NCI-H69 (cell line): ENCODE data around the gene SPATA13.
"Not testable (repeated sequence)": the region's sequence is repeated elsewhere in the genome, so short reads cannot be mapped to it uniquely, and the experiment has no call there.

ENCODE experiments used
- DNase-seq: peaks from one replicate; lab custom pipeline; 2025; lab: John Stamatoyannopoulos, UW

Gene SPATA13

DNA sequence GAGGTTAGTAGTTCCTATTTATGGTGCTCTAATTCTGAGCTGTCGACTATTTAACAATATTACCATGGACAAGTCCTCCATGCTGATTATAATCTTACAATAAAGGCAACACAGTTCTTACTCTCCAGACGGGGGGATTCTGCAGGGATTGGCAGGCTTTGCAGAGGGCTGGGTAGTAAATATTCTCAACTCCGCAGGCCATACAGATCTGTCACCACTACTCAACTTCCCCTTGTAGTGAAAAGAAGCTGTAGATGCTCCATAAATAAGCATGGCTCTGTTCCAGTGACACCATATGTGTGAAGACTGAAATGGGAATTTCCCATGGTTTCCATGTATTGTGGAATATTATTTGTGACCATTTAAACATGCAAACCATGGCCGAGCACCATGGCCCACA, 158.4 kb downstream of the SPATA13 start:
- not testable (repeated sequence) for DNase-seq

DNA sequence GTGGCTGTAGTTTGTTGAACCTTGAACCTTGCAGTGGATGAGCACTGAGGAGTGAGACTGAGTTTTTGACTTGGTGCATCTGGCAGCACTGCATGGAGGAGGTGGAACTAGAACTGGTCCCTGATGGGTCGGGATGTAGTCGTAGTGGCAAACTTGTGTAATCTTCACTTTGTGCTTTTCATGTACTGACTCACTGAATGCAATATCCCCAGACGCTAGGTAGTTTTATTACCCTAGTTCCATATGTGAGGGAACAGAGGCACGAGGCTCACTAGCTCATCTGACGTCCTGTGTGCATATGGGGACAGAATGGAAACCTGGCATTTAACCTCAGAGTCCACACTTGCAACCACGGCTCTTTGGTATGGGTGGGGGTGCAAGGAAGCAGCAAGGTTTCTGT, 159.1 kb downstream of the SPATA13 start:
- not testable (repeated sequence) for DNase-seq

GRCh38 chr13:24321416-24321815, 160.9 kb downstream of the SPATA13 start:
- not testable (repeated sequence) for DNase-seq

DNA sequence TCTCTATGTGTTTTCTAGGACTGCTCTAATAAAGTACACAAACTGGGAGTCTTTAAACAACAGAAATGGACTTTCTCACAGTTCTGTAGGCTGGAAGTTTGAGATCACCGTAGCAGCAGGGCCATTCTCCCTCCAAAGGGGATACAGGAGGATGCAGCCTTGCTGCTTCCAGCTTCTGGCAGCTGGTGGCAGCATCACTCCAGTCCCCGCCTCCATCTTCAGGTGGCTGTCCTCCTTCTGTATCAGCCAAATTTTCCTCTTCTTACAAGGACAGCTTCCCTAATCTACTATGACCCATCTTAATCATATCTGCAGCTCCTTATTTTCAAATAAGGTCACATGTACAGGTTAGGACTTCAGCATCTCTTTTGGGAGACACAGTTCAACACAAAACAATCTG, 161.9 kb downstream of the SPATA13 start:
- not testable (repeated sequence) for DNase-seq

GRCh38 chr13:24323036-24323738, 162.7 kb downstream of the SPATA13 start:
- DNase-seq = no peak

DNA sequence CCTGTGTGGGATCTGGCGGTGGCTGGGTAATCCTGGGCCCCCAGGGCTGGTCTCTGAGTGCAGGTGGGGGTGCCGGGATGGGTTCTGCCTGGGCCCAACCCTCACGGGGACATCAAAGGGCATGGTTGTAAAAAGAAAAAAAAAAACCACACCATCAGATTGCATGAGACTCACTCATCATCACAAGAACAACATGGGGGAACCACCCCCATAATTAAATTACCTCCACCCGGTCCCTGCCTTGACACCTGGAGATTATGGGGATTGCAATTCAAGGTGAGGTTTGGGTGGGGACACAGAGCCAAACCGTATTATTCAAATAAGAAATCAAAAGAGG, 163.2 kb downstream of the SPATA13 start:
- no peak for DNase-seq

DNA sequence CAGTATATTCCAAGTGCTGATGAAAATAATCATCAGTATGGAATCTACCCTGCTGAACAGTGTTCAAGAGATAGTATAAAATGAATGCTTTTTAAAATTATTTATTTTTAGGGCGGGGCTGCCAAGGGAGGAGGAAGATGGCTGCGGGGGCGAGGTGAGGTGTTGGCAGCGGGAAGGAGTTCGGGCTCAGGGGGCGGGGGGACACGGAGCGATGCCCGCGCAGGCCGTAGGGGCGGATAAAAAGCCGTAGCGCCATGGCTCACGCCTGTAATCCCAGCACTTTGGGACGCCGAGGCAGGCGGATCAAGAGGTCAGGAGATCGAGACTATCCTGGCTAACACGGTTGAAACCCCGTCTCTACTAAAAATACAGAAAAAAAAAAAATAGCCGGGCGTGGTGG, 167.1 kb downstream of the SPATA13 start:
- not testable (repeated sequence) for DNase-seq

DNA sequence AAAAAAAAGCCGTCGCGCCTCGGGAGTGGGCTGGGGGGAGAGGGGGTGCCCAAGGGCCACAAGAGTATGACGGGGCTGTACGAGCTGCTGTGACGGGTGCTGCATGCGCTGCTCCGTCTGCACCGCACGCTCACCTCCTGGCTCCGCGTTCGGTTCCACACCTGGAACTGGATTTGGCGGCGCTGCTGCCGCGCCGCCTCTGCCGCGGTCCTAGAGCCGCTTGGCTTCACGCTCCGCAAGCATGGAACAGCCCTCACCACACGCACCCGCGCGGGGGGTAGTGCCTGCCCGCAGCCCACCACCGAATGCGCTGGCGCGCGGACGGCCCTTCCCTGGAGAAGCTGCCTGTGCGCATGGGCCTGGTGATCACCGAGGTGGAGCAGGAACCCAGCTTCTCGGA, 167.6 kb downstream of the SPATA13 start:
- DNase-seq = no peak

- no peak for DNase-seq
These were observed 178.2 kb downstream of the SPATA13 start for GRCh38 chr13:24338721-24339120.

GRCh38 chr13:24339937-24340607, 179.6 kb downstream of the SPATA13 start:
- DNase-seq = no peak

DNA sequence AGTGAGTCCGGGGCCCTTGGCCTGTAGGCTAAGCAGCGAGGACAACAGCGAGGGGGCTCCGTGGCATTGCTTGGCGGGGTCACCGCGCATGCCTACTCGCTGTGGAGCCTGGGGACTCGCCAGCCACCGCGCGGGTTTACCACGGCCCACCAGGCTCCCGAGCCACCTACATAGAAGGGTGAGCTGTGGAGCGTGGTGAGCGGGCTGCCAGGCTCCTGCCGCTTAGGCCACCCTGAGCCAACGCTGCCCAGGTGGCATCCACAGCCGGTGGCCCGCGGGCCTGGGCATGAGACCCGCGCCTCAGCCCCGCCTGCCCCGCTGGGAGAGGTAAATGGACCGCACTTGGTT, 180.1 kb downstream of the SPATA13 start:
- no peak for DNase-seq

GRCh38 chr13:24341439-24341838, 180.9 kb downstream of the SPATA13 start:
- peak; percentile 17 for DNase-seq

DNA sequence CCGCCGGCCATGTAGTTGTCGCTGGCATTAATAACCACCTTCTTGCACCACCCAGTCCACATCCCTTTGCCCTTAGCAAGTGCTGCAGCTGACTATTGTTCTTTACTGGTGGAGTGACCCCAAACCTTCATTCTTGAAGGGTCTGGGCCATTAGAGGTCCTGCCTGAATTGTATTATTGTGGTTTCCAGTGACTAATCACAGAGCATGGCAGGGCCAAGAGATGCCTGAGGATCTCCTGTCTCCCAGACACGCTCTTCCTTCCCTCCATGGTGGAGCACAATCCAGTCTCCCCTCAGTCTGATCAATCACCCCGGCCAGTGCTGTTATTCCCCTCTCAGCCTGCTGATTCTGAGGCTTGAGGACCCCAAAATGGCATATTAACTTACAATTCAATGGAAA, 187.9 kb downstream of the SPATA13 start:
- no peak for DNase-seq

DNA sequence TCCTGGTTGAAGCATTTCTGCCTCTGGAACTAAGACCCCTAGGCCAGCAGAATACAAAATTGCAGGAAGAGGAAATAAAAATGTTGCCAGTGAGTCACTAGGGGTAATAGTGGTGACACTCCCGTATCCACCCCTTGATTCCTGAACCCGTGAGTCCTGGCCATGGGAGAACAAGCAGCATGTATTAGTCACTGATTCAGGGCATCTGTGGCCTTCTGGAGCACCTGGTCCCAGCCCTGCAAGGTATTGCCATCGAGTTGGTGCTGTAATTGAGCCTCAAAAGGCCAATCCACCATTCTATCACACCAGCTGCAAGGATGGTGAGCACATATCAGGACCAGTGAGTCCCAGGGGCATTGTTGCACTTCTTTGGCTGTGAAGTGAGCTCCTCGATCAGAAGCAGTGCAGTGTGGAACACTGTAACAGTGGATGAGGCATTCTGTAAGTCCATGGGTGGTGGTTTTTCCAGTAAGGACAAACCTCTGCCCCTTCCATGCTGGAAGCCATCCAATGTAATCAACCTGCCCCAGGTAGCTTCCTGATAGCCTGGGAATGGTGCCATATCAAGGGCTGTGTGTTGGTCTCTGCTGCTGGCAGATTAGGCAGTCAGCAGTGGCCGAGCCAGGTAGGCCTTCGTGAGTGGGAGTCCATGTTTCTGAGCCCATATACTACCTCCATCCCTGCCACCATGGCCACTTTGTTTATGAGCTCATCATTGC, 188.4 kb downstream of the SPATA13 start:
- peak; percentile 78 for DNase-seq

- not testable (repeated sequence) for DNase-seq
These were observed 189.5 kb downstream of the SPATA13 start for GRCh38 chr13:24349778-24350664.

DNA sequence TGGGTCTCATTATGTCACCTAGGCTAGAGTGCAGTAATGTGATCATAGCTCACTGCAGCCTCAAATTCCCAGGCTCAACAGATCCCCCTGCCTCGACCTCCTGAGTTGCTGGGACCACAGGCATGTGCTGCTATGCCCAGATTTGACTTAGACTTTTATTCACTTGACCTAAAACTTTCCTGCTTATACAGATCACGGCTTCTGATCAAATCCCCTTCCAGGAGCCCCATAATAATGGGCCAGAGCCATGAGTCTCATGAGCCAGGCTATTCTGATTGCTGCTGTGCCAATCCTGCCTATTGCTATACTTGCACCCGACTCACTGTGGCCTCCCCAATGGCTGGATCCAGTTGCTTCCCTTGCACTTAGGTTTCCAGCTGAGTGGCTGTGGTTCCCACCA, 190.9 kb downstream of the SPATA13 start:
- DNase-seq = no peak

DNA sequence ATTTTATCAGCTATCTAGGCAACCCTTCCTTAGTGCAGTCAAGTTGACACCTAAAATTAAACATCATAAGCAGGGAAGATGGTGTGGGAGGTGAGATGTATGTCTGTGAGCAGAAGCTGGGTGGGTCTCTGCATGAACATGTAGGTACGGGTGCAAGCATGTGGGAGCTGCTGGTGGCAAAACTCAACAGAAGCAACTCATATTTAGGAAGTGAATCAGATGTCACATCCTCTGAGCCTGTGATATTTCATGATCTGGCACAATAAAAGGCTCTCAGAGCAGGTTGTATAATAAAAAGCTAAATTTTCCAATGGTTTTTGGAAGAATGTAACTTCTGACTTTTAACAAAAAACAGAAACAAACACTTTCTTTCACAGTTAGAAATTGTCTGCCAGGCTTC, 193.2 kb downstream of the SPATA13 start:
- no peak for DNase-seq

GRCh38 chr13:24355103-24355502, 194.6 kb downstream of the SPATA13 start:
- no peak for DNase-seq

DNA sequence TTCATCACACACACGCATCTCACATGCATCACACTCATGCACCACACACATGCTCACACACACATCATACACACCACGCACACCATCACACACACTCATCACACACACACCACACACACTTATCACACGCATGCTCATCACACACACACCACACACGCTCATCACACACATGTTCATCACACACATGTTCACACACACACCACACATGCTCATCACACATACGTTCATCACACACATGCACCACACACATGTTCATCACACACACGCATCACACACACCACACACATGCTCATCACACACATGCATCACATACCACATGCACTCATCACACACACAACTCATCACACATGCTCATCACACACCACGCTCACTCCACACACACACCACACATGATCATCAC, 195.8 kb downstream of the SPATA13 start:
- no peak for DNase-seq
